GM21825 (cell line): ENCODE data around the gene HOXA13.

Experiments
- ATAC-seq: cut with Tn5 transposase; IDR thresholded peaks from one replicate; pipeline ENCODE4 v1.9.1; 2021; ENCODE audit warnings: mild to moderate bottlenecking, moderate library complexity; ENCODE audit not compliant: unreplicated experiment

HOXA13 gene

DNA sequence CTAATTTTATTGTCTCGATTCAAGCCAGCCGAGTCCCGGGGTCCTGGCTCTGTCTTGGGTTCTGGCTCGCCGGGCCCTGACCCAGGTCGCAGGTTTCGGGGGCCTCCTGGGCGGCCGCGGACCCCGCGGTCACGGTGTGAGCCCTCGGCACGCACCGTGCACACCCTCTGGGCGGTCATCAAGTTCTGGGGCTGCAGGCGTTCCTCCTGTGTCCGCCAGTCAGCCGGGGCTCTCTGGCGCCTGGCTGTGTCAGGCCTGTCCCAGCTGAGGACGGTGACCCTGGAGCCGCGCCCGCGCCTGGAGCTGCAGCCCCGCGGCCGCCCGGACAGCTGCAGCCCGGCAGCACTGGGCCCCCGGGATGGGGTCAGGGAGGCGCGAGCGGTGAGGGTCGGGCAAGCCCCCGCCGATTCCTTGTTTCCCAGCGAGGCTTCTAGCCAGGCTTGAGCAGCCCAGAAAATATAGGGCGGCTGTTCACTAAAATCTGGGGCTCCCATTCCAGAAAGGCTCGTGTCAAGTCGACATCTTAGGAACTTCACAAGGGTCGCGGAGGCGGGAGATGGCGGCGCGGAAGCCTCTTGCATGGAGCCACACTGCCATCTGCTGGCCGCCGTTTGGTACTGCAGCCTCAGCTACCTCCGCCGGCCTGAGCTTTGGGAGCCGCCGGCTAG lies 39.2 kb downstream of the HOXA13 start:
- peak; percentile 63 for ATAC-seq

DNA sequence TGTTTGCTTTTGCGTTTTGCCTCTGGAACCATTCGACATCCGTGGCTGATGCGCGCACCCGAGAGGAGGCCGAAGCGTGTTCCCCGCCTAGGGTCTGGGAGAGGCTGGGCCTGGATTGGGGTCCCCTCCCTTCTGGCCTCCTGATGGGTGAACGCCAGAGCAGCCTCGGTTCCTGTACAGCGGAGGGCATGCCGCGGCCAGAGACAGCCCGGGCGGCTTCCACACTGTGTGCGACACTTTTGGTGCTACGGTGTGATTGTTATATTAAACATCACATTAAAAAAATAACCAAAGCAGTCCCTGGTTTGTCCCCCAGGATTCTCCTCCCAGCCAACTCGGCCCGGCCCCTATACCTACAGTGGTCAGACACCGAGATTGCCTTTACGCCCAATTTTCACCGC lies 39.7 kb downstream of the HOXA13 start:
- ATAC-seq = no peak

DNA sequence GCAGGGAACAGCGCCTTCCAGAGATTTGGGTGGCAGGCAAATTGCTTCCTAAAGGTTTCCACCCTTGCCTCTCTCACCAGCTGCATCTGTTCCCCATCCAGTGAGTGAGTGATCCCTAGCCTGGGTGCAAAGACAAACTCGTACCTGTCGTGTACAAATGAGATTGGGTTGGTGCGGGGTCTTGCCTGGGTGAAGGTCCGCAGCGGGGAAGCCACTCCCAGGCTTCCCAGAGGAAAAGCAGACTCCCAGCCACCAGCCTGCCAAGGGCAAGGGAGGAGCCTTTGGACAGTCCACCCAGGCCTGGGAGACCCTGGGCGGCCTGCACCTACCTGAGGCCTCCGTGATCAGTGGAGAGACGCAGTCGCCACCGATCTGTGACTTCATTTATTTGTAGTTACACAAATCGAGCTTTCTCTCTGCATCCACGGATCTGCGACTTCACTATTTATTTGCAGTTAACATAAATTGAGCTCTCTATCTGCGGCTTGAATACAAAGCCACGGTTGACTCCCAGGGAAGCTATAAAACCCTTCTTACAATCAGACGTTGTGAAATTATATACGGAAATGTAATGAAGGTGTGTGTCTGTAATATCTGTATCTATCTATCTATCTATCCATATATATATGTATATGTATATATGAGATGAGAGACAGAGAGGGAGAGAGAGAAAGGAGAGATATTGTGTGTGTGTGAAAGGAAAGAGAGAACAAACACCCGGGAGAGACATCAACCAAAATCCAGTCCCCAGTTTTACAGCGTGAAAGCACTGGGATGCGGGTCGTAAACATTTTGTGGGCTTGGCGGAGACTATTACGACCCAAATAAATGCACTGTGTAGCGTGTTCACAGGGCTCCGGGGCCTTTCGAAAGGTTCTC lies 40.4 kb downstream of the HOXA13 start:
- no peak for ATAC-seq

GRCh38 chr7:27158436-27159265 lies 41.2 kb downstream of the HOXA13 start:
- no peak for ATAC-seq

DNA sequence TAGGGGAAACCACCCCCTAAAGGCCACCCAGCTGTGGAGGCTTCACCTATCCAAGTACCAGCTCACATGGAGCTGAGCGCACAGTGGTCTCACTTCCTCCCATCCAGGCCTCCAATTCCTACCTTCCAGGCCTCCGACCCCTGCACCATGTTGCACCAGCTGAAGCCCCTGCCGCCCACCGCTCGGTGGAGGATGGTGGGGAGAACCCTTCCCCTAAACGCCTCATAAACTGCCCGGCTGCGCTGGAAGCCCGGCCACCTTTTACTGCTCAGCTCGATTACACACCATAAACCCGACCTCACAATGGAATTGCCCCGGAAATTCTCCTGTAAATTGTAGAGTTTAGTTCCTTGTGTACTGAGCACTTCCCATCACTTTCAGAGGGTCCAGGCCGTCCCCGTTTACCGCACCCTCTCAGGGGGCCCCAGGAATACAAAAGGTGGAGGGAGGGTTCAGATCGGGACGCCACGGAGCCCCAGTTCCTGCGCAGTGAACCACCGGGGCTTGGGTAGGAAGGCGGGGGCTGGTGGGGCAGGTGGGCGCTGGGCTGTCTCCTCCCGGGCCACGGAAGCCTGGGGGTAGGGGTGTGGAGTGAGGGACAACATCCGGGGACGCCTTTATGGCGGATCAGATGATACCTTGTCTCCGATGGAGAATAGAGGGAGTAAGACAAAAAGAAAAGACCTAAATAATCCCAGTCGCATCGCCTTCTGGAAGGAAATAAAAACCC lies 42.0 kb downstream of the HOXA13 start:
- ATAC-seq = no peak

DNA sequence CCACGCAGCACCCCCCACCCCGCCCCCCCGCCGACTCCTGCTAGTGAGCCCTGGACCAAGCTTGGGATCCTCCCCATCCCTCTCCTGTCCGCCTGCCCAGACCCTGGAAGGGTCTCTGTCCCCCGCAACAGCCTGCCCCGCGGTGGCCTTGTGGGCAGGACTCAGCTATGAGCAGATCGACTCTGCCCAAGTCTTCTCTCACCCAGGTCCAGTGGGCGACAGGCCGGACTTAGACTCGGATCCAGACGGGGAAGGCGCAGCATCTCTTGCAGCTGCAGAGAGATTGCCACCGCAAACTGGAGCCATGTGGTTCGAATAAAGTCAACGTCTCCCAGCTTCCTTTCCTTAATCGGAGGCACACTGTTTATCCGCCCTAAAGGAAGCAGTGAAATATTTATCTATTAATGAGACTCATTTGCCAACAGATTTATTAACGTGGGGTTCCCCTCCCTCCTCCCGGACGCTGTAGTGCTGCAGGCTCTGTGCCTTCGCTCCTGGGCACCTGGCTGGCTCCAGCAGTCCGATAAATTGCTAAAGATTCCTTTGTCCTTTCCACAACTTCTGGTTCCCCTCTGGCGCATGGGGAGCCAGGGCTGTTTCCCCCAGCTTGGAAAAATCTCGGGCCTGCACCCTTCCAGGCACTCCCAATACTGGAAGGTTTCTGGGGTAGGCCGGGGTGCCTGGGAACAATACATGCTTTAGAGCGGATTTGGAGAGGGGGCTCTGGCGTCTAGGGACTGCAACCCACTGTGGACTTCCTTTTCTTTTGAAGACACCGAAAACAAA lies 42.8 kb downstream of the HOXA13 start:
- ATAC-seq = no peak

DNA sequence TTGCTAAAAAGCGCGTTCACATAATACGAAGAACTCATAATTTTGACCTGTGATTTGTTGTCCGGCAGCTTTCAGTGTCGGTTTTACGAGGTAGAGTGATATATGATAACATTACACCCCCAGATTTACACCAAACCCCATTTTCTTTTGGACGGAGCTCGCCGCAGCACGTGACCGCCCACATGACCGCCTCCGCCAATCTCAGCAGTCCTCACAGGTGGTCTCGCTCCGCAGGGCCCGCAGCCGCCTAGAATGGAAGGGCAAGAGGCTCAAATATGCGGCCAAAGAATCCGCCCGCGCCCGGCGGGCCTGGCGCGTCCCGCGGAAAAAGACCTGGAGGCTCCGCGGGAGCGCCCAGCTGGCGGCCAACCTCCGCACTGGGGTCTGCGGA lies 43.4 kb downstream of the HOXA13 start, which contains the start of gene HOXA7:
HOXA7 (minus strand) TSS at position 168 of the 391 bp plus-strand sequence; CDS start at position 38, 130 bp downstream.
- no peak for ATAC-seq

DNA sequence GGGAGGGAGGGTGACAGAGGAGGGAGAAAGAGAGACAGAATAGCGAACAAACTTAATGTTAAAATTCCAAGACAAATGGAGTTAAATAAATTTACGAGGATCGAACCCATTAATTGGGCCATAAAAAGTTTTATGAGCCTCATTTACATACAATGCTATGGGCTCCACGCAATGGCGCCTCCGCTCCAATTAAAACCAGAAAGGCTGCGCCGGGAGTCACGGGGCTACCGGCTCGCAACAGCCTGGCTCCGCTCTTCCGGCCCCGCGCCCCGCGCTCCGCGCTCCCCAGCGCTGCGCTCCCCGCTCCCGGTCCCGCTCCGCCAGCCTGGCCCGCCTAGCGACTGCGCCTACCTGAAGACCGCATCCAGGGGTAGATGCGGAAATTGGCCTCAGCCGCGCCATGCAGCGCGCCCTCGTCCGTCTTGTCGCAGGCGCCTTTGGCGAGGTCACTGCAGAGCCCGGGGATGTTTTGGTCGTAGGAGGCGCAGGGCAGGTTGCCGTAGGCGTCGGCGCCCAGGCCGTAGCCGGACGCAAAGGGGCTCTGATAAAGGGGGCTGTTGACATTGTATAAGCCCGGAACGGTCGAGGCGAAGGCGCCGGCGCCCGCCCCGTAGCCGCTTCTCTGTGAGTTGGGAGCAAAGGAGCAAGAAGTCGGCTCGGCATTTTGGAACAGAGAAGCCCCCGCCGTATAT lies 43.9 kb downstream of the HOXA13 start:
- ATAC-seq = no peak

DNA sequence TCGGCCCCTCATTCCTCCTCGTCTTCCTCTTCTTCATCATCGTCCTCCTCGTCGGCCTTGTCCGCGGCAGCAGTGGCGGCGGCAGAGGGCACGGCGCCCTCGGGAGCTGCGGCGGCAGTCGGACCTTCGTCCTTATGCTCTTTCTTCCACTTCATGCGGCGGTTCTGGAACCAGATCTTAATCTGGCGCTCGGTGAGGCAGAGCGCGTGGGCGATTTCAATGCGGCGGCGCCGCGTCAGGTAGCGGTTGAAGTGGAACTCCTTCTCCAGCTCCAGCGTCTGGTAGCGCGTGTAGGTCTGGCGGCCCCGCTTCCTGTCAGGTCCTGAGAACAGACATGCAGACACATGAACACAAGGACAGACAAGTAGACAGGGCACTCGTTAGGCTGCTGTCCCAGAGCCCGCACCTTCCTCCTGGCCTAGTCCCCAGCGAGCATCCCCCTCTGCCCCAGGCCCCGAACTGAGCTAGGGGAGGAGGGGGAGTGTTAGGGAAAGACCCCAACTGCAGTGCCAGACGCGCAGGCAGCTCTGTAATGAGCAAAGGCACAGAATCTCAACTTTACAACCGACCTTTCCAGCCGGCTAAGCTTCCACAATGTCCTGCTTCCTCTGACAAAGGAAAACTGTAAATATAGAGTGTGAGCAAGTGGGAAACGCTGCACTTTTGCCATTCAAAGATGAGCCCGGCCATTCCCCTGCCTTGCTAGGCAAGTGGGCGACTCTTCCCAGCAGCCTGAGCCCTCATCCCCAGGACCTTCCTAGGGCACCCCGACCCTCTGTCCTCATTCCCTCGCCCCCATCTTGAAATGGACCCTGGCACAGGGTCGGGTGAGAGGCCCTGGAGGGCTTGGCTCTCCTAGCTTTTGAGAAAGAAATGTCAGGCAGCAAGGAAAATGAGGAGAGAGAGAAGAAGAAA lies 44.7 kb downstream of the HOXA13 start:
- ATAC-seq = no peak

- no peak for ATAC-seq
Observed at GRCh38 chr7:27154369-27154768, 45.5 kb downstream of the HOXA13 start.

DNA sequence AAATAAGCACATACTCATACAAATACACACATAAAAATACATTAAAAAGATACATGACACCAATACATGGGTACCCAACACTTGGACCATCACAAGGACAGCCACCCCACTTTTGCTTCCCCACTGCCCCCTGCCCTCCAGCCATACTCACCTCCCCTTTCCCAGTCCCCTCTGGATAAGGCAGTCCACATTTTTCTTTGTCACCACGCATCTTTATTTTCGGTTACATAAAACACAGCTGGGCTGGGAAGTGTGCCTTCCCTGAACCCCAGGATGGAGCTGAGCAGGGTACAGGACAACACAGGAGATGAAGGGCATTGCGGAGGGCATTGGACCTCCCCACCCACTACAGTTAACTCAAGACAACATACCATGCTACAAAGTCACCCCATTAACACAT lies 46.4 kb downstream of the HOXA13 start:
- no peak for ATAC-seq

GRCh38 chr7:27152816-27153442 lies 47.0 kb downstream of the HOXA13 start:
- no peak for ATAC-seq

- no peak for ATAC-seq
Observed at GRCh38 chr7:27151931-27152815, 47.7 kb downstream of the HOXA13 start, which contains the start of gene HOXA3. Gene HOXA3, minus strand, starts transcription at chr7:27152583. Its CDS starts 41,943 bp downstream, at chr7:27110640.

DNA sequence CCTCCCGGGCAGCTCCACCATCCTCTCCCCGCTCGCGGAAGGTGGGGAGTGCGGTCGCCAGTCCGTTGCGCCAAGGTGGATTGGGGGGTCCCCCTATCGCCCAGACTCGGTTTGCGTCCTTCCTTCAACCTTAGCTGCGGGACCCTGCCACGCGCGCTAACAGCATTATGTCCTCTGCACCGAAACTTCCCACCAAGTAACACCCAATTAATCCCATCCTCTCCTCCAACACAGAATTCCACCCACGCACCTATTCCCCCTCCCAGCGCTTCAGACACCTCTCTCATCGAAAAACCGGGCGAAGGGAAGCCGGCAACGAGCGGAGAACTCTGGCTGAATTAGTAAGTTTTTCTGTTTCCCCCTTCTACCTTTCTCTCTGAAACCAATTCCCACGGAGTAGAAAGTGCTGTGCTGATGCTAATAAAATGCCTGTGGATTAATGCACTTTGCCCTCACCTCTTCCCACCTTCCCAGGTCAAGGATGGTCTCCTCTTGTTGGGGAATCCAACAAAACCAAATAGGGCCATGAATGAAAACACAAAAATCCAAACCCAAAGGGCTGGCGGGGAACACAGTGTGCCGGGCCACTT lies 48.5 kb downstream of the HOXA13 start:
- ATAC-seq = no peak

DNA sequence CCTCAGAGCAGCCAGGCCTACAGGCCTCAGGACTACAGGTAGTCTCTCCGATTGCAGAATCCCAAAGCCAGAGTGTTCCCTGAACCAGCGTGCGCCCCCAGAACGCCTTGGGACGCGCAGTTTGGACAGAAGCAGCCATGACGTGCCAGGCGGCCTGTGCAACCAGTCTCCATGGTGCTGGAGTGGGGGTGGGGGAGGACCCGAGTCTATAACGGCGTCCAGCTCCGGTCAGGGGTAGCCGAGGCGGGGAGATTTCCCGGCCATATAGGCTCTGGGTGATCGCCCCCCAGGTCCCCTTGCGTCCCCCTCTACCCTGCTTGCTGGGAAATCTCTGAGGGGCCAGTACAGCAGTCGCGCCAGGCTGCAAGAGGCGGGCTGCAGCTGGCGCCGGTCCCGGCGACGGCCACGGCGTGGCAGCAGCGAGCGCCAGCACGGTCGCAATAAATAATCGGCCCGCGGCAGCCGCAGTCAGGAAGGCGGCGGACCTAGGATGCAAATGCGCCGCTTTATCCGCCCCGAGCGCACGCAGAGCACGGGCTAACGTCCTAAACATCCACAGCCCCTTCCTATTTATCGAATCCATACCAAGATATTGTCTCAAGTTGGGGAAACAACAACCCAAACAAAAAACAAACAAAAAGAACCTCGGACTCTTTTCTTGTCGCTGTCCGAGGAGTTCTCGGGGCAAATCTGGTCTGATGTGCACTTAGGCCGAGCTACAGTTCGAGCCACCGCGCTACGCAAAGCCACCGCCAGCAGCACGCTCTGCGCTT lies 49.1 kb downstream of the HOXA13 start:
- peak; percentile 77 for ATAC-seq
